ENCODE data around the gene SNX25.
"Not testable (repeated sequence)": the region's sequence is repeated elsewhere in the genome, so short reads cannot be mapped to it uniquely, and the experiment has no call there.

The SNX25 gene

DNA sequence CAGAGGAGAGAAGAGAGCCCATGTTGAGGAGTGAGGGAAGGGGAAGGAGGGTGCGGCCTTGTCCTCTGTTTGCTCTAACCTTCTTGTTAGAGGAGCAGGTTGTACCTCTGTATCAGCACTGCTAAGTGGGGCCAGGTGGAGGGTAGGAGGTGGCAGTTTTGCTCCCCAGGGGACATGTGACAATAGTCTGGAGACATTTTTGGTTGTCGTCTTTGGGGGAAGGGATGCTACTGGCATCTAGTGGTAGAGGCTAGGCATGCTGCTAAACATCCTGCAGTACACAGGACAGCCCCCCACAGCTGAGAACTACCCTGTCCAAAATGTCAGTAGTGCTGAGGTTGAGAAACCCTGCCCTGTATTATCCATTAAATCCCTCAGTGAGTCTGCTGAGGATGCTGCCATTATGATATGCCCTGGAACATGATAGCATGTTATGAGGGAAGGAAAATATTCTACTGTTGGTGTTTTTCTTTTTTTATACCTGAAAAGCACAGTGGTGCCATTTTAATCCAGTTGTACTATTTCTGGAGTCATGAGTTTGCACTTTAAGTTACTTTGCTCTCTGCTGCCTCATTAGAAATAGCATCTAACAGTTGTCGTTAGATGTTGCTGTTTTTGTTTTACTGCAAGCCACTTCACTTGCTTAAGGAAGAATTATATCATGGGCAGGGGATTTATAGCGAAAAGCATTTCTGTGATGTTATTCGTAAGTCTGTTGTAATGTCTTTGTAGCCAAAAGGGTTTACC lies 95.7 kb downstream of the SNX25 start:
- DNase-seq (ENCODE audit: low read depth in 2 of 2): no peak

DNA sequence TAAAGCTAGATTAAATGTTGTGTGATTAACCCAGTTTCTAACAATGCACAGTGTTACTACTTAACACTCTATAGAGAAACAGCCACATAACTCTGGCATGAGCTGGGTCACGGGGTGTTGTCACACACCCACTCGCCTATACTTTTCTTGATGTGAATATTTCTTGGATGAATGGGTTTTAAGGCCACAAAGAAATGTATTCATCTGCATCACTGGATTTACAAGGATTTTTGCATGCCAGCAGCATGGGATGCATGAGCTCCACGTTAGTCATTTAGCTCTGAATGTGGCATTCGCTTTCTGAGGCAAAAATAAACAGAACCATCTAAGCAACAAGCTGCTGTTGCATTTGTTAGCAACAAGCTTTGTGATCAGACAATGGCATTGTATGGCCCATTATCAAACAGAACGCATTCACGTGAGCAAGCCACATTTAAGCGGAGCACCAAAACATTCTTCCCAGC lies 96.6 kb downstream of the SNX25 start:
- no peak for DNase-seq (ENCODE audit: low read depth in 2 of 2)

DNA sequence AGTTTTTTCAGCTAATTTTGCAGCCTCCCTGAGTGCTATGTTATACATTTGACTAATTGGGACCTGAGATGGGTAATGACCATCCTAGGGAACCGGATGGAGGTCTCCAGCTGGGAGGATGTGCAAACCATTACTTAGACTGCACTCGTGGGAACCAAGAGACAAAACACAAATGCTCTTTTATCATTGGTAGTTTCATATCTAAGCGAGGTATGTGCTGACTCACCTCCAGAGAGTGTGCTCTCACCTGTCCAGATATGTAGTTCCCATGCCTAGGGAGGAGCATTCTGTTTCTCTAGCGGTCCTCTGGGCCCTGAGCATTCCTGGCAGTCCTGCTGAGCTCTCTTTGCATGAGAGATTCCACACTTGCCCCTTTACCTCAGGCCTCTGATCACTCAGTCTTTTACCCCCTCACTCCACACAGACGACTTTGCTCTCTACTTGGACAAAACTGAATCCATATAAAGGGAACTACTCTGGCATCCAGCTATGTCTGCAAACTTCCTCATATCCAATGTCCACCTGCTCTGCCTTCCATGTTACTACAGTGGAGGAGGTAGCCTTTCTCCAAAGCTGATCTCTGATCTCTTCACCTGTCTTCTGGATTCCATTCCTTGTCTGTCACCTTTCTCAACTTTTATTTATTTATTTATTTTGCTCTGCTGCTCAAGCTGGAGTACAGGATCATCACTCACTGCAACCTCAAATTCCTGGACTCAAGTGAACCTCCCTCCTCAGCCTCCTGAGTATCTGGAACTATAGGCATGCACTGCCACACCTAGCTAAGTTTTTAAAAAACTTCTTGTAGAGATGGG lies 97.9 kb downstream of the SNX25 start:
- no peak for DNase-seq (ENCODE audit: low read depth in 2 of 2)

DNA sequence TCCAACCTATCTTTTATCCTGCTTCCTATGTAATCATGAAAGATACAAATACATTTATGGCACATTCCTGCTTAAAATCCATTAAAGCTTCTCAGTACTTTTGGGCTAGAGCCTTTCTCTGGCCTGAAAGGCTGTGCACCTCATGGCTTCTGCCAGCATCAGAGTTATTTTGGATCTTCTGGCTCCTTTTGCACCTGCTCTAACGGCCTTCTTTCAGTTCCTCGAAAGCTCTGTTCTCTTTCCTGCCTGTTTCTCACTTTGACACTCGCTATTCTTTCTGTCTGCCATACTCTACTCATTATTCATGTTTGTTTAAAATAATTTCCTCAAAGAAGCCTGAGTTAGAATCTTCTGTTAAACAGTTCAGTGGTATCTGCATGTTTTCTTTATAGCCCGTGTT lies 100.4 kb downstream of the SNX25 start:
- DNase-seq (ENCODE audit: low read depth in 2 of 2): no peak

DNA sequence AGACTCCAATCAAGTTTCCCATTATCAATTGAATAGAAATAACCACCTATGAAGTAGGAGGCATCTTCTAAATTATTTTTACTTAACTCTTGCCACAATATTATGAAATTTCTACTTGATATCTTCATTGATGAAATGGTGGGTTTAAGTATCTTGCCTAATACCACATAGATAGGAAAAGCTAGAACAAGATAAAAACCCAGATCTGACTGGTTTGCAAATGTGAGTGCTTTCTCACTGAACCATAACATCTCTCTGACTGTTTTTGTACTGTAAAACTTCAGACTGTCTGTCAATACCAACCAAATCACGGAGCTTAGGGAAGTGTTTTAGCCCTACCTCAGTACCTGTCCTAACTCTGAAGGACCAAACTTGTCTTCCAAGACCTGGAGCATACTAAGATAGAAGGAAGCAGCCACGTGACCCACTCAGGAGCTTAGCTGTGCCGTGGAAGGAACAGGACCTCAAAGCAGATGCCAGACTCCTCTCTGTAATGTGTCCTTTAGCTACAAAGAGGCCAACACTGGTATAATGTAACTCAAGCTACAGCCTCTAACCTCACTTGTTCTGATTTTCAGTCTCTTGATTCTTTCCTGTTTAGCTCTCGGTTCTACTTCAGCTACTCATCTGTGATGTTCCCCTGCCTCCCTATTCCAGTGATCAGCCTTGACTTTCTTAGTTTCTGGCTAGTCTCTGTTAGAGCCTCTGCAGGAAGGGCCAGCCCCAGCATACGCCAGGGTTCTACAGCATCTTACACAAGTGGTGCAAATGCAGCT lies 101.9 kb downstream of the SNX25 start:
- DNase-seq (ENCODE audit: low read depth in 2 of 2): no peak

GRCh38 chr4:185312699-185313098 lies 103.3 kb downstream of the SNX25 start:
- DNase-seq (ENCODE audit: low read depth in 2 of 2): no peak

GRCh38 chr4:185317462-185317861 lies 108.1 kb downstream of the SNX25 start:
- DNase-seq (ENCODE audit: low read depth in 2 of 2): not testable (repeated sequence)

DNA sequence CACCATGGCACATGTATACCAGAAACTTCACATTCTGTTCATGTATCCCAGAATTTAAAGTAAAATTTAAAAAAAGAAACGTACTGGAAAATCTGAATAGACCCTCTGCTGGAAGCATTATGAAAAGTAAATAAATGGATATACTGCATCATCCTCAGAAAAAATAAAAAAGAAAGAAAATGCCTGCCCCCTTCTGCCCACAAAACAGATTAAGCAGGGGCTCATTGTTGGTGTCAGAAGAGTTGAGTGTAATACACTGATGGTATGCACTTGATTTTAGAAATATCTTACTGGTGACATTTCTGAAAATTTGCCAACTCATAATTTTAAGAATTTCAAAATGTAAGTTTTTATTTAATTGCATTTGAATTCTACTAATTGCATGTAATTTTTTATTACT lies 108.5 kb downstream of the SNX25 start:
- DNase-seq (ENCODE audit: low read depth in 2 of 2): no peak

GRCh38 chr4:185318679-185319078 lies 109.3 kb downstream of the SNX25 start:
- no peak for DNase-seq (ENCODE audit: low read depth in 2 of 2)

GRCh38 chr4:185322803-185323202 lies 113.4 kb downstream of the SNX25 start:
- no peak for DNase-seq (ENCODE audit: low read depth in 2 of 2)

- no peak for DNase-seq (ENCODE audit: low read depth in 2 of 2)
Measured at GRCh38 chr4:185323606-185324005, 114.2 kb downstream of the SNX25 start.

DNA sequence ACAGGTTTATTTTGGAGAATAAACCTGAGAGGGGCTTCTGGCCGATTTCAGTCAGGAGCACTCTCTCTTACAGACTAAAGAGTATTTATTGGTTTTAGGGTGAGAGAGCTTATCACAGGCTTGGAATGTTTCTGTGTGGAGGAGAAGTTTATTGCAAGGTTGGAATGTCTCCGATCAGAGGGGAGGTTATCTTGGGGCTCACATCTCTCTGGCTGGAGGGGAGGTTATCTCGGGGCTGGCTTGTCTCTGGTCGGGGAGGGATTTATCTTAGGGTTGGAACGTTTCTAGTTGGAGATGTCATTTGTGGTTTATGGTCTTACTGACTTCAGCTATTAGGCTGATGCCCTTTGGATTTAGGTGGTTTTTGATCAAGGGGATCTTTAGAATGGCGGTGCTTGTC lies 115.0 kb downstream of the SNX25 start:
- DNase-seq (ENCODE audit: low read depth in 2 of 2): not testable (repeated sequence)

DNA sequence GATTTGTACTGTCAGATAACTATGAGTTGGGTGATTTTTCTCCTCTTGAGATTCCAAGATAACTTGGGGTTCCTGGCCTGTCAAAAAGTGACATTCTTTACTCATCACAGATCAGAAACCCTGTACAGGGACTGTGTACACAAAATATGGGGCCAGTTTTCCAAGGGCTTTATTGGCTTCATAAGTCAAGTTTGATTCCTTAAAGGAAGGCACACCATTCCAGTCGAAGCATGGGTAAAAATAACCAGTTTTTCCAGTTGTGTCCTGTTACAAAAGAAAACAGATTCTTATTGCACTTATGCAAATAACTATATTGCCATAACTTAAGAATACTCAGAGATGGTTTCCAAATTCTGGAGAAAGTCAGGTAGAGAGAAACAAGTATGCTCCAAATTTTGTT lies 116.3 kb downstream of the SNX25 start:
- not testable (repeated sequence) for DNase-seq (ENCODE audit: low read depth in 2 of 2)

GRCh38 chr4:185328586-185328985 lies 119.2 kb downstream of the SNX25 start:
- no peak for DNase-seq (ENCODE audit: low read depth in 2 of 2)

- DNase-seq (ENCODE audit: low read depth in 2 of 2): not testable (repeated sequence)
Measured at GRCh38 chr4:185329879-185330510, 120.6 kb downstream of the SNX25 start.

DNA sequence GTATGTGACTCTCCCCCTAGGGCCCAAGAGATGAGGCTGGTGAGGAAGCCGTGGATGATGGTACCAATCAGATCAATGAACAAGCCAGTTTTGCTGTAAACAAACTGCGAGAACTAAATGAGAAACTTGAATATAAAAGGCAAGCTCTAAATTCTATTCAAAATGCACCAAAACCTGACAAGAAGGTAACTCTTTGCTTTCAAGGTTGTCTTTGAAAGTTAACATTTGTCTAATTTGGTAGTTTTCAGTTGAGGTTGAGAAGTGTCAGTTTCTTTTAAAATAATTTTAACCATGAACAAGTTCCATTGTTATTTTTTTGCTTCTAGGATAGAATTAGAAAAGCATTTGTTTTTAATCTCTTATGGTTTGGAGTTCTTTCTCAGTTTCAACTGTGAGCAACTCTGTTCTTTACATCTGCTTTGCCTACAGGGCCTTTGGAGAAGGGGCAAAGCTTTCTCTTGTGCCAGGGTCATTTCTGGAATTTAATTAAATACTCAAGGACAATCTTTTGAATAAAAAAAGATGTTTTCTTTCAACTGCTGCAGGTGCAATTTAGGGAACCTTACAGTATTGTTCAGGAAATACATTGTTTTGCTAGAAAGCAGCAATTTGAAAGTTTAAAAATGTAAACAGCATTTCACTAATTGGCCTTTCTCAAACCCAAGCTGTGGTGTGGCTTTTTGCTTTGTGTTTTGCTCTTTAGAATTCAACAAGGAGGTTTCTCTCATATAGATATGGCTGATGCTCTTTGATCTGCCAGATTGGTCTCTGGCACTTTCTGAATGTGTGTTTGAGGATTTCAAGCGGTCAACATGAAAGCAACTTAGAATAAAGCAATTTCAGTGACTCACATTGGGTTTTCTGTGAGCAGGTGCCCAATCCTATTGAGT lies 123.4 kb downstream of the SNX25 start:
- DNase-seq (ENCODE audit: low read depth in 2 of 2): no peak

- no peak for DNase-seq (ENCODE audit: low read depth in 2 of 2)
Measured at GRCh38 chr4:185334326-185334725, 124.9 kb downstream of the SNX25 start.

DNA sequence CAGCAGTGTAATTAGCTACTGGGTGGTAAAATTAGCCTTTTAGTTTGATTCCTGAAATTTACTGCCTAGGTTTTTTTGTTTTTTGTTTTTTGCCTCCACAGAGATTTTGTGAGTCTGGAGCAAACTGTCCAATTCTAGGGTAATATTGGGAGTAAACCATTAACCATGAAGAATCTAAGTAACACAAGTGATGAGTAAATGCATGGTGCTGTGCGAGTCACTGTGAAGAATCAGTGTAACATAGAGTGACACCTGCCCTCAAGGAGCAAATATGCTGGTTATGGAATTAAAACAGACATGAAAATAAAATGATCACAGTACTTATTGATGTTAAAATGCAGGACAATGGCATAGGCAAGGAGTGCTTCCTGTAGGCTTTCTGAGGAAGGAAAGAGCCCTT lies 126.2 kb downstream of the SNX25 start:
- DNase-seq (ENCODE audit: low read depth in 2 of 2): no peak

DNA sequence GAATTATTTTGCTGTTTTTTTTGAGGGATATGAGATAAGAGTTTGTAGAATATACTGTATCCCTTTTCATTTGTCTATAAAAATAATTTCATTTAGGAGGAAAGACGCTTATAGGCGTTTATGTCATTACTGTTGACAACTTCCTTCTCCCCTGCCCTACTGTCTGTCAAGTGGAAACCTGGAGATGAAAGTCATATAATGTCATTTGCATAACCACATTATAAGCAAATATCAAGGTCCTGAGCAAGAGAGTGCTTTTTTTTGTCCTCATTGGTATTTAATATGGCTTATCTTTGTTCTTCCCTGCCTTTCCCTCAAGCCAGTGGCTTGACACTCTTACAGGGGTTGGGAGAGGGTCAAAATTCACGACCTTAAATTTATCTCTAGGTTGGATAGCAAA lies 130.5 kb downstream of the SNX25 start:
- no peak for DNase-seq (ENCODE audit: low read depth in 2 of 2)

DNA sequence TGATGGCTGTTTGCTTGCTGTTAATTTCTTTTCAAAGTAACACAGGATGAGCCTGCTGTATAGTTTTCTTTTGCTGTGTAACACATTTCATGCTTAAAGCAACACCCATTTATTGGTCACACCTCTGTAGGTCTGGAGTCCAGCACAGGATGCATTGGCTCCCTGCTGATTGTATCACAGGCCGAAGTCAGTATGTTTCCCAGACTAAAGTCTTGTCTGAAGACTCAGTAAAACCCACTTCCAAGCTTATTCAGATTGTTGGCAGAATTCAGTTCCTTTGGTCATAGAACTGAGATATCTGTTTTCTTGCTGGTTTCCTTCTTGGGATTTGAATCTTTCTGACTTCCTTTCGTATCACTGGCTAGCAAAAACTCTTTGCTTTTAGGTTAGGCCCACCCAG lies 132.0 kb downstream of the SNX25 start:
- no peak for DNase-seq (ENCODE audit: low read depth in 2 of 2)

GRCh38 chr4:185341841-185342240 lies 132.4 kb downstream of the SNX25 start:
- no peak for DNase-seq (ENCODE audit: low read depth in 2 of 2)
